D721Med (cell line): Measurements from ENCODE around the gene HBE1.
"Not testable (repeated sequence)": the region's sequence is repeated elsewhere in the genome, so short reads cannot be mapped to it uniquely, and the experiment has no call there.

Experiments
- DNase-seq: peaks from one replicate; pipeline ENCODE4 v3.0.0; 2011; ENCODE audit warnings: low spot score; ENCODE audit not compliant: insufficient read length
- FAIRE-seq: peaks from 2 replicates; lab custom pipeline; 2011; peaks lifted over from hg19 to GRCh38; lab: Jason Lieb, UNC
- TF ChIP-seq, protein P1 (sequence below): IDR thresholded peaks from 2 replicates; pipeline ENCODE4 v1.5.1; 2012; ENCODE audit warnings: mild to moderate bottlenecking, control low read depth; ENCODE audit not compliant: insufficient read depth; ENCODE audit errors: missing control alignments

Gene HBE1

DNA sequence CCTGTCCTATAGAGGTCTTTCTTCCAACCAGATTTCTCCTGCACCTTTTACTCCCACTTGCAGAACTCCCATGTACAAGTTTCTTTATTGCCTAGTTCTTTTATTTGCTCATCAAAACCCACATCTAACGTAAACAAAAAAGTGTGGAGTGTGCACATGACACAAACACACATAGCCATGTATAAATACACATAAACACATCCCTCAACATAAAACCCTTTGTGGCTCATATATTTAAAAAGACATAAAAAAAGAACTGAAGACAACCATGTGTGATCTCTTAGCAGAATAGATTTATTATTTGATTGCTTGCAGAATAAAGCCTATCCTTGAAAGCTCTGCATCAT, 16.9 kb downstream of the HBE1 start:
- TF ChIP-seq, protein P1, sequence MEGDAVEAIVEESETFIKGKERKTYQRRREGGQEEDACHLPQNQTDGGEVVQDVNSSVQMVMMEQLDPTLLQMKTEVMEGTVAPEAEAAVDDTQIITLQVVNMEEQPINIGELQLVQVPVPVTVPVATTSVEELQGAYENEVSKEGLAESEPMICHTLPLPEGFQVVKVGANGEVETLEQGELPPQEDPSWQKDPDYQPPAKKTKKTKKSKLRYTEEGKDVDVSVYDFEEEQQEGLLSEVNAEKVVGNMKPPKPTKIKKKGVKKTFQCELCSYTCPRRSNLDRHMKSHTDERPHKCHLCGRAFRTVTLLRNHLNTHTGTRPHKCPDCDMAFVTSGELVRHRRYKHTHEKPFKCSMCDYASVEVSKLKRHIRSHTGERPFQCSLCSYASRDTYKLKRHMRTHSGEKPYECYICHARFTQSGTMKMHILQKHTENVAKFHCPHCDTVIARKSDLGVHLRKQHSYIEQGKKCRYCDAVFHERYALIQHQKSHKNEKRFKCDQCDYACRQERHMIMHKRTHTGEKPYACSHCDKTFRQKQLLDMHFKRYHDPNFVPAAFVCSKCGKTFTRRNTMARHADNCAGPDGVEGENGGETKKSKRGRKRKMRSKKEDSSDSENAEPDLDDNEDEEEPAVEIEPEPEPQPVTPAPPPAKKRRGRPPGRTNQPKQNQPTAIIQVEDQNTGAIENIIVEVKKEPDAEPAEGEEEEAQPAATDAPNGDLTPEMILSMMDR = no peak
- DNase-seq (no peak), FAIRE-seq (no peak)

DNA sequence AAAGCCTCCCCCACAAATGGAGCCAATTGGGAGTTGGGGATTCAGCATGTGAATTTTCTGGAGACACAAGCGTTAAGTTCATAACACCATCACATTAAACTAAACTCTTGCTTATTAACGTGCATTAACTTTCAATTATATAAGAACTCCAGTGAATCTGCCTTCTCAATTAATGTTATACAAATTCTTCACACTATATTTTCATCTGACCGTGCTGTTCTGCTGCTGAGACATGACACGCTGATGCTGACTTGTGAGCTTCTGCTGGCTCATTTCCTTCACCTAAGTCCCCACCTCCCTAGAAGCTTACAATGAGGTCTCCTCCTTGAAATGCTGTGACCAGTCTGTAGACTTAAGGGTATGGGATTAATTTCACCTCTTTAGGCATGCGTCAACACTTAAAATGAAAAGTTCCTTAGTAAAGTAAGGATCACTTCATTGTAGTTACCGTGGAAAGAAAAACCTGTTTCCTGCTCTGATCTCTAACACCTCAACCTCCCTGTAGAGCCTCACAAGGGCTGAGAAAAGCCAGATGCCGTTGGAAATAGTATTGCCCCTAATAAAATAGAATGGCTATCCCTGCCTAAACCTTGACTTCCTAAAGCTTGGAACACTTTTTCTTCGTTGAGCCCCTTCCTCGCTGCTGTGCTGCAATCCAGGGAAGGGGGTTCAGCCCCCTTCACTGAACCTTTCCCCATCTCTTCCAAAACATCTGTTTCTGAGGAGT, 17.4 kb downstream of the HBE1 start:
- DNase-seq (no peak), FAIRE-seq (no peak)
- TF ChIP-seq, protein P1 = no peak

DNA sequence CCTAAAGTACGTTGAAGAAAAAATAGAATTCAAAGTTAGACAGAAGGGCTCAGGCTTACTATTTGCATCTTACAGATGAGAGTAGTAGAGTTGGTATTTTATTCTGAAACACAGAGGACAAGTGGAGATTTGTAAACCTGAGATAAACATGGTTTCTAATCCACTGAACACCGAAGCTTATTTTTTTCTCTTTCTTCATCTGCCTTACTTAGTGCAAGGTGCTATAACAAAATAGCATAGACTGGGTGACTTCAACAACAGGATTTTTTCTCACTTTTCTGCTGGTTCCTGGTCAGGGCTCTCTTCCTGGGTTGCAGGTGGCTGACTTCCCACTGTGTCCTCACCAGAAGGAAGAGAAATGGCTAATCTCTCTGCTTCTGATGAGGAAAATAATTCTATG, 18.0 kb downstream of the HBE1 start:
- TF ChIP-seq, protein P1 = no peak
- DNase-seq = no peak
- FAIRE-seq = no peak

DNA sequence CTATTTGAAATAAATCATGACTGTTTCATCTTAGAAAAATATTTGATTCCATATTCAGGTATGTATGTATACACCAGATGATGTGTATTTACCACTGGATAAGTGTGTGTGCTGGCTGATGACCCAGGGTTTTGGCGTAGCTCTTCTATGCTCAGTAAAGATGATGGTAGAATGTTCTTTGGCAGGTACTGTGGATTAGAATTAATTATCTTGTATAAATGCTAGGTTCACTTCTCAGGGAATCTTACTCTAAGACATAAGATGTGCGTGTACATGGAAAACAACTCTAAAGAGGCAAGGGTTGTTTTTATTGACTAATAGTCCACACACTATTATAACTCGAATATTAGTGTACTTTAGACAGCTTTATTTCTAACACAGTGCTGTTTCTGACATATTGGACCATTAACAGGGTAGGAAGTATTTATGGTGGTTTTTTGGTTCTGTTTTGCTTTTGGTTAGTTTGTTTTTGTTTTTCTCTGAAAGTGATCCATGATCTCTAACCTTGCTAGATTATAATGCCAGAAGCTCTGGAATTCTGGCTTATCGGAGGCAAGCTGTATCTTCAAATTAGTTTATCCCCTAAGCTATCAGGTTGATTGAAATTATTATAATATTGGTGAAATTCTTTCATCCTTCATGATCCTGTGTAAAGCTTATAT, 19.1 kb downstream of the HBE1 start:
- TF ChIP-seq, protein P1 = no peak
- FAIRE-seq (no peak), DNase-seq (no peak)

DNA sequence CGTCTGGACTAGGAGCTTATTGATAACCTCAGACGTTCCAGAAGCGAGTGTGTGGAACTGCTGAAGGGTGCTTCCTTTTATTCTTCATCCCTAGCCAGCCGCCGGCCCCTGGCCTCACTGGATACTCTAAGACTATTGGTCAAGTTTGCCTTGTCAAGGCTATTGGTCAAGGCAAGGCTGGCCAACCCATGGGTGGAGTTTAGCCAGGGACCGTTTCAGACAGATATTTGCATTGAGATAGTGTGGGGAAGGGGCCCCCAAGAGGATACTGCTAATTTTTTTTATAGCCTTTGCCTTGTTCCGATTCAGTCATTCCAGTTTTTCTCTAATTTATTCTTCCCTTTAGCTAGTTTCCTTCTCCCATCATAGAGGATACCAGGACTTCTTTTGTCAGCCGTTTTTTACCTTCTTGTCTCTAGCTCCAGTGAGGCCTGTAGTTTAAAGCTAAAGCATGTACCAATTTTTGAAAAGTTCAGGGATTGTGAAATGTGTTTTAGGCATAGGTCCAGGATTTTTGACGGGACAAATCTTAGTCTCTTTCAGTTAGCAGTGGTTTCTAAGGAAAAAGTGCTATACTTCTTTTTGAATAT, 19.8 kb downstream of the HBE1 start, which contains the start of gene HBG1:
Gene HBG1, minus strand, starts transcription at position 51 of the 590 bp plus-strand sequence. CDS start 53 bp downstream, outside the sequence.
- not testable (repeated sequence) for DNase-seq, FAIRE-seq

DNA sequence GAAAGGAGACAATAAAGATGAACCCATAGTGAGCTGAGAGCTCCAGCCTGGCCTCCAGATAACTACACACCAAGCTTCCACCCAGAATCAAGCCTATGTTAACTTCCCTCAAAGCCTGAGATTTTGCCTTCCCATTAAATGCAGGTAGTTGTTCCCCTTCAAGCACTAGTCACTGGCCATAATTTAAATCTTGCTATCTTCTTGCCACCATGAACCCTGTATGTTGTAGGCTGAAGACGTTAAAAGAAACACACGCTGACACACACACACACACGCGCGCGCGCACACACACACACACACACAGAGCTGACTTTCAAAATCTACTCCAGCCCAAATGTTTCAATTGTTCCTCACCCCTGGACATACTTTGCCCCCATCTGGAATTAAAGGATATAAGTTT, 21.2 kb downstream of the HBE1 start:
- FAIRE-seq = not testable (repeated sequence)

DNA sequence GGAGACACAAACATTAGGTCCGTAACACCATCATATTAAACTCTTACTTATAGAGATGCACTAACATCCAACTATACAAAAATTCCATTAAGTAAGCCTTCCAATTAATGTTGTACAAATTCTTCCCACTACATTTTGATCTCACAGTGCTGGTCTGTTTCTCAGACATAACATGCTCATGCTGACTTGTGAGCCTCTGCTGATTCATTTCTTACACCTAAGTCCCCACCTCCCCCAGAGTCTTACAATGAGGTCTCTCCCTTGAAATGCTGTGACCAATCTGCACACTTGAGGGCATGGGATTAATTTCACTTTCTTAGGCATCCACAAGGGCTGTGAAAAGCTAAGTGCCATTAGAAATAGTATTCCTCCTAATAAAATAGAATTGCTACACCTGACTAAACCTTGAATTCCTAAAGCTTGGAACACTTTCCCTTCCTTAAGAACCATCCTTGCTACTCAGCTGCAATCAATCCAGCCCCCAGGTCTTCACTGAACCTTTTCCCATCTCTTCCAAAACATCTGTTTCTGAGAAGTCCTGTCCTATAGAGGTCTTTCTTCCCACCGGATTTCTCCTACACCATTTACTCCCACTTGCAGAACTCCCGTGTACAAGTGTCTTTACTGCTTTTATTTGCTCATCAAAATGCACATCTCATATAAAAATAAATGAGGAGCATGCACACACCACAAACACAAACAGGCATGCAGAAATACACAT, 22.1 kb downstream of the HBE1 start:
- DNase-seq (no peak), FAIRE-seq (no peak)
- TF ChIP-seq, protein P1 = no peak

More for the DNA sequence above, 21.2 kb downstream of the HBE1 start:
- DNase-seq = not testable (repeated sequence)
